Lower leg skin (tissue), 4 donors: Measurements from ENCODE around the gene RIT1. TPM values are rescaled to one million over a fixed set of nuclear protein-coding genes. Genes with fewer than 3 reads are reported as not detected.

Experiments
- DNase-seq, 2 donors: peaks; one replicate each; pipeline ENCODE4 v3.0.0-alpha.2; 2019; ENCODE audit warnings: low spot score in 2 of 2
- H3K4me3 ChIP-seq: fragments of 200-600 bp; sonication (generic); 2 replicates; pipeline ENCODE4 v1.5.1; 2017; ENCODE audit warnings: mild to moderate bottlenecking, low read depth; ENCODE audit not compliant: poor library complexity, severe bottlenecking
- CTCF ChIP-seq, 3 donors: fragments of 450-650 bp; IDR thresholded peaks; one replicate each; pipeline ENCODE4 v1.5.1; 2016; ENCODE audit warnings: antibody characterized with exemption in 3 of 3, mild to moderate bottlenecking in 3 of 3, moderate library complexity in 2 of 3
- POLR2A ChIP-seq, 2 donors: fragments of 450-650 bp; IDR thresholded peaks; one replicate each; pipeline ENCODE4 v1.6.1; 2016 to 2017; ENCODE audit warnings: antibody characterized with exemption in 2 of 2, mild to moderate bottlenecking in 1 of 2, moderate library complexity in 1 of 2
- WGBS, 2 donors: methylation state at CpG; one replicate each; pipeline ENCODE4 v1.1.5; 2018; 5-methylcytosine and 5-hydroxymethylcytosine counted together
- intact Hi-C: fragments of 100-400 bp; cut with DNase I; formaldehyde crosslinking; loops from one replicate; pipeline ENCODE4 v1.15.0; 2023; ENCODE audit warnings: low total_unique reads
- microRNA-seq, 2 donors: library from miRNA; unstranded; fragments of <30 nt; microRNA quantifications; one replicate each; pipeline ENCODE4, GENCODE V29; 2016; ENCODE audit warnings: borderline replicate concordance in 2 of 2, borderline number of aligned reads in 1 of 2
- total RNA-seq, 4 donors: library from RNA; depleted of rRNA; stranded (reverse); fragments of >200 nt; gene quantifications; one replicate each; pipeline ENCODE4 v1.1.0, GENCODE V29; 2016

RIT1 gene
- total RNA-seq, 4 donors from 2014 or later, result 16.1 to 34.2 (median 24.2) TPM

- TF ChIP-seq POLR2A (IDR thresholded peaks at IDR 0.05) (no peak), CTCF (IDR thresholded peaks at IDR 0.05) (no peak)
- intact Hi-C loops, result no loop called here
- 11 to 13% methylated on average over 45 to 46 of the region's 46 CpGs for WGBS, 2 donors
- H3K4me3 ChIP-seq, result peak within 1 kb of the TSS; percentile 60
- DNase-seq, result peak; percentile 86 to 97
Observed at GRCh38 chr1:155856975-155857930, 53.9 kb downstream of the RIT1 start, which contains the start of gene GON4L. Gene GON4L, minus strand, starts transcription at chr1:155857214. Its CDS starts 3,434 bp downstream, at chr1:155853780.

- H3K4me3 ChIP-seq, result peak overlapping the region; percentile 60
- TF ChIP-seq POLR2A (IDR thresholded peaks at IDR 0.05) (no peak), CTCF (IDR thresholded peaks at IDR 0.05) (no peak)
- WGBS, 2 donors, result 48 to 54% methylated on average over 20 of the region's 20 CpGs
- intact Hi-C loops, result no loop called here
- no peak for DNase-seq
Observed at GRCh38 chr1:155856257-155856974, 54.7 kb downstream of the RIT1 start.

GRCh38 chr1:155850345-155850744, 60.8 kb downstream of the RIT1 start:
- intact Hi-C loops, result no loop called here
- TF ChIP-seq POLR2A (IDR thresholded peaks at IDR 0.05) (no peak), CTCF (IDR thresholded peaks at IDR 0.05) (no peak)
- WGBS, 2 donors, result 83 to 87% methylated on average over 3 of the region's 3 CpGs

GRCh38 chr1:155847823-155848529, 63.2 kb downstream of the RIT1 start:
- intact Hi-C loops, result no loop called here
- no peak for TF ChIP-seq POLR2A (IDR thresholded peaks at IDR 0.05)
- TF ChIP-seq CTCF (IDR thresholded peaks at IDR 0.05), result no peak
- WGBS, 2 donors, result 95 to 100% methylated on average over 1 of the region's 1 CpG
- DNase-seq, result no peak
- H3K4me3 ChIP-seq, result no peak overlapping the region

More at GRCh38 chr1:155850345-155850744, 60.8 kb downstream of the RIT1 start:
- no peak for DNase-seq
- no peak overlapping the region for H3K4me3 ChIP-seq

Small RNA genes lying within 50 kb of the gene (microRNA-seq; reads per million reads assigned to microRNA genes)
- 0 reads per million in 2 donors for gene MIR6738

Other genes with a start within 250 kb of the RIT1 start
- gene YY1AP1, start 222.6 kb downstream of the RIT1 start, total RNA-seq, result 100 to 1,000 TPM in 3 of 4 donors, 10 to 100 TPM in 1; 54.8 to 121 (median 113) TPM
- gene DAP3, start 222.3 kb downstream of the RIT1 start, total RNA-seq, result 100 to 1,000 TPM in 3 of 4 donors, 10 to 100 TPM in 1; 88.7 to 163 (median 120) TPM
- gene GON4L, start 54.1 kb downstream of the RIT1 start, total RNA-seq, result 10 to 100 TPM; 24.9 to 43.9 (median 33.6) TPM
- 1 to 10 TPM; 1.7 to 4.0 (median 3.5) TPM for gene SYT11, start 51.8 kb downstream of the RIT1 start, total RNA-seq
- gene KHDC4, start 23.1 kb upstream of the RIT1 start, total RNA-seq, result 10 to 100 TPM; 32.7 to 96.0 (median 45.5) TPM
- gene RXFP4, start 30.3 kb upstream of the RIT1 start, total RNA-seq, result not detected
- gene ARHGEF2, start 67.2 kb upstream of the RIT1 start, total RNA-seq, result 10 to 100 TPM; 18.7 to 35.5 (median 28.3) TPM
- 100 to 1,000 TPM; 113 to 215 (median 185) TPM for gene SSR2, start 109.6 kb upstream of the RIT1 start, total RNA-seq
- gene UBQLN4, start 142.4 kb upstream of the RIT1 start, total RNA-seq, result 10 to 100 TPM; 19.8 to 31.0 (median 26.9) TPM
- gene LAMTOR2, start 143.4 kb upstream of the RIT1 start, total RNA-seq, result 10 to 100 TPM; 41.8 to 64.5 (median 47.4) TPM
- gene RAB25, start 149.8 kb upstream of the RIT1 start, total RNA-seq, result 100 to 1,000 TPM; 211 to 281 (median 251) TPM
- gene MEX3A, start 171.1 kb upstream of the RIT1 start, total RNA-seq, result 1 to 10 TPM in 1 of 4 donors, under 1 TPM in 3; 0.21 to 1.1 (median 0.67) TPM
- gene LMNA, start 203.4 kb upstream of the RIT1 start, total RNA-seq, result 100 to 1,000 TPM; 530 to 611 (median 555) TPM
- 10 to 100 TPM; 30.5 to 45.4 (median 41.4) TPM for gene SEMA4A, start 242.2 kb upstream of the RIT1 start, total RNA-seq